ENCODE results near the gene GGTLC2.
"Not testable (repeated sequence)": the region's sequence is repeated elsewhere in the genome, so short reads cannot be mapped to it uniquely, and the experiment has no call there.

Gene GGTLC2

DNA sequence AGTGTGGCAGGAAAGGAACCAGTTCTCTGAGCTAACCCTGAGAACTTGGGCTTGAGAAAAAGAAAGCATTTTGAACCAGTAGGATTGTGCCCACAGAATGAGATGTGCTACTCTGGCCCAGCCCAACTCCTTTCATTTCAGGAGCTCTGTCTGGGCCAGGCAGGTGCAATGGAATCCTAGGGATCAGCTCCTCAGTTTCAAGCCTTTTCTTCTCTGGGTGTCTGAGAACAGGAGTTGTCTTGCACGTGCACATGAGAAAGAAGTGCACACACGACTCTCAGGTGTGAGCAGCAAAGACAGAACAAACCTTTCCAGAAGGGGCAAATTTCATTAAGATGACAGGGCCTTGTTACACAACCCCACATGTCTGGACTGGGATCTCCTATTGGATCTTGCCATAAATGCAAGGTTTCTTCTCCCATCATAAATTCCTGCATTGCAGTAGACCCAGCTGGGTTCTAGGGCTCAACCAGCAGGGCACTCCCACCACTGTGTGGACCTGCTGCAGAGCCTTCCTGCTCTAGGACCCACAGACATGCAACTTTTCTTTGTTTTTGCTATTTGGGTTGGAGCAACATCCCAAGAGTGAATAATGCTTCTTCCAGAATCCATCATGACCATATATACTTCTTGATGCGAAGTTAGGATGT, 24.5 kb upstream of the GGTLC2 start:
- Histone ChIP-seq H4K20me1 (ENCODE audit: insufficient read depth, low read length) (no peaks in the 10 kb centered on the region), H3K79me2 (ENCODE audit: insufficient read depth, low read length) (no peaks in the 10 kb centered on the region), H3K36me3 (ENCODE audit: insufficient read depth, low read length) (no peaks in the 10 kb centered on the region), H3K4me1 (ENCODE audit: insufficient read depth, low read length, severe bottlenecking) (peaks cover 9% of the 10 kb centered on the region), H3K4me2 (ENCODE audit: low read length) (no peak overlapping the region), H2AFZ (ENCODE audit: low read length) (no peak overlapping the region), H3K27ac (ENCODE audit: low read depth, low read length, poor library complexity, severe bottlenecking) (no peak overlapping the region), H3K9me2 (ENCODE audit: low read depth, low read length) (no peaks in the 10 kb centered on the region), H3K4me3 (ENCODE audit: low read depth, low read length, poor library complexity, severe bottlenecking) (no peak overlapping the region), H3K27me3 (ENCODE audit: insufficient read depth, low read length) (0 out of 2 replicates have a peak, but pooled peaks cover 2% of the 10 kb centered on the region), H3K9ac (ENCODE audit: low read length) (no peak overlapping the region), H3F3A (ENCODE audit: insufficient read depth, low read length) (no peaks in the 10 kb centered on the region), H3K9me3 (ENCODE audit: low read length) (no peaks in the 10 kb centered on the region)
- TF ChIP-seq, protein P1, sequence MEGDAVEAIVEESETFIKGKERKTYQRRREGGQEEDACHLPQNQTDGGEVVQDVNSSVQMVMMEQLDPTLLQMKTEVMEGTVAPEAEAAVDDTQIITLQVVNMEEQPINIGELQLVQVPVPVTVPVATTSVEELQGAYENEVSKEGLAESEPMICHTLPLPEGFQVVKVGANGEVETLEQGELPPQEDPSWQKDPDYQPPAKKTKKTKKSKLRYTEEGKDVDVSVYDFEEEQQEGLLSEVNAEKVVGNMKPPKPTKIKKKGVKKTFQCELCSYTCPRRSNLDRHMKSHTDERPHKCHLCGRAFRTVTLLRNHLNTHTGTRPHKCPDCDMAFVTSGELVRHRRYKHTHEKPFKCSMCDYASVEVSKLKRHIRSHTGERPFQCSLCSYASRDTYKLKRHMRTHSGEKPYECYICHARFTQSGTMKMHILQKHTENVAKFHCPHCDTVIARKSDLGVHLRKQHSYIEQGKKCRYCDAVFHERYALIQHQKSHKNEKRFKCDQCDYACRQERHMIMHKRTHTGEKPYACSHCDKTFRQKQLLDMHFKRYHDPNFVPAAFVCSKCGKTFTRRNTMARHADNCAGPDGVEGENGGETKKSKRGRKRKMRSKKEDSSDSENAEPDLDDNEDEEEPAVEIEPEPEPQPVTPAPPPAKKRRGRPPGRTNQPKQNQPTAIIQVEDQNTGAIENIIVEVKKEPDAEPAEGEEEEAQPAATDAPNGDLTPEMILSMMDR (IDR thresholded peaks at IDR 0.05; ENCODE audit: low read length), result no peak
- no peak for TF ChIP-seq EZH2 (IDR thresholded peaks at IDR 0.05; ENCODE audit: borderline replicate concordance, low read length)

DNA sequence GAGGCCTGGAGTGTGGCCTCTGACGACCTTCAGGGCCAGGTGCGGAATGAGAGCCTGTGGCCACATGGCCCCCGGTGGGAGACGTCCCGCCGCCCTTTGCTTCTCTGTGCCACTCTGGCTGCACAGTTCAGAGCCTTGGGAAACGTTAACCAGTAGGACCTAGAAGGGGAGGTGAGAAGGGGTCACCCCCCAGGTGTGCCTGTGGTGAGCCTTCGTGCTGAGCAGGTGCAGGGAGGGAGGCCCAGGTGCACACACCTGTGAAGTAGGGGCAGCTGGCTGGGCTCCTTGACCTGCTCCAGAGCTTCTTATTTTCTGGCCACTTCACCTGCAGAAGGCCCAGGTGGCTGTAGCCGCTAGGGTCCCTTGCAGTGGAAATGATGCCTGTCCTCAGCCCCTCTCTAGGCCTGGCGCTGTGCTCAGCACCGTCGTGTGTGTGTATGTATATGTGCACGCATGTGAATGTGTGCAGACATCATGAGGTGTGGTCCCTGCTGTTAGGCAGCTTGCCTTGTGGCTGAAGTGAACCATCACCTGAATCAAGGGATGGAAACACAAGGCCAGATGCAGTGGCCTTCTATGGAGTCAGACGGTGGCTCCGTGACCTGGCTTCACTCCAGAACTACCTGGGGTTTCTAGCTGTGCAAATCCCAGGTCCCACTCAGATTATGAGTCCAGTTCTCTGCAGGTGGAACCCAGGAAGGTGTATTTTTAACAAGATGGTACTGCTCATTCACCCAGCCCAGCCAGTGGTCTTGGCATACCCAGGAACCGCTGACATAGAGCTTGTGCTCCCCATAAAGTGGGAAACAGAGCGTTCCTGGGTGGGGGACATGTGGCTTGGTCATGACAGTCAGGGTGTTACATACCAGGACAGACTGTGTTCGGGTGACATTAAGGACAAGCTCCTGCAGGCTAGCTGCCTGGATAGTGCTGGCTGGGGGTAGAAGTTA, 15.6 kb upstream of the GGTLC2 start:
- H3K27me3 ChIP-seq (ENCODE audit: insufficient read depth, low read length); H3K4me2 ChIP-seq (ENCODE audit: low read length); H3K9me2 ChIP-seq (ENCODE audit: low read depth, low read length); H3K27ac ChIP-seq (ENCODE audit: low read depth, low read length, poor library complexity, severe bottlenecking); H3K9ac ChIP-seq (ENCODE audit: low read length); H3K36me3 ChIP-seq (ENCODE audit: insufficient read depth, low read length); H3K4me1 ChIP-seq (ENCODE audit: insufficient read depth, low read length, severe bottlenecking); H3K4me3 ChIP-seq (ENCODE audit: low read depth, low read length, poor library complexity, severe bottlenecking); H3K79me2 ChIP-seq (ENCODE audit: insufficient read depth, low read length); H3K9me3 ChIP-seq (ENCODE audit: low read length); H2AFZ ChIP-seq (ENCODE audit: low read length); H3F3A ChIP-seq (ENCODE audit: insufficient read depth, low read length); H4K20me1 ChIP-seq (ENCODE audit: insufficient read depth, low read length): not testable (repeated sequence)

DNA sequence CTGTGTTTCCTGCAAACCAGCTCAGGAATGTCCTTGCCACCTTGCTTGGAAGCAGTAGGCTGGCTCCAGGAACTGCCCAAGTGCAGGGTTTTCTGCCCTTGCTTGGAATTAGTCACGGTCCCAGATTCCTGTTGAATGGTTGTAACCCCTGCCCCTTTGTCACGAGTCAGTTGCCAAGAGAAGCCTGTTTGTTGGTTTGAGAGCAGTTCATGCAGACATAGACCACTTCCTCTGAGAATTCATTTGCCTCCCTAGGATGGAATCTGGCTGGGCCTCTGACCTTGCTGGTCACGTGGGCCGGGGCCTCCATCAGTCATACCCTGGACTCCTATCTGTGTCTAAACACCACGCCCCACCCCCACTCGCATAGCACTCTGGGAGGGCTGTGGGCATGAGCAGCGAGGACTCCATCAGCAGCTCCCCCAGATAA, 13.2 kb upstream of the GGTLC2 start:
- not testable (repeated sequence) for H3K4me2 ChIP-seq (ENCODE audit: low read length); H3K9ac ChIP-seq (ENCODE audit: low read length); H3K27ac ChIP-seq (ENCODE audit: low read depth, low read length, poor library complexity, severe bottlenecking); H3K27me3 ChIP-seq (ENCODE audit: insufficient read depth, low read length); H2AFZ ChIP-seq (ENCODE audit: low read length); H3K79me2 ChIP-seq (ENCODE audit: insufficient read depth, low read length); H3F3A ChIP-seq (ENCODE audit: insufficient read depth, low read length); H3K9me2 ChIP-seq (ENCODE audit: low read depth, low read length); H3K36me3 ChIP-seq (ENCODE audit: insufficient read depth, low read length); H3K4me1 ChIP-seq (ENCODE audit: insufficient read depth, low read length, severe bottlenecking); H3K4me3 ChIP-seq (ENCODE audit: low read depth, low read length, poor library complexity, severe bottlenecking); H3K9me3 ChIP-seq (ENCODE audit: low read length); H4K20me1 ChIP-seq (ENCODE audit: insufficient read depth, low read length)

DNA sequence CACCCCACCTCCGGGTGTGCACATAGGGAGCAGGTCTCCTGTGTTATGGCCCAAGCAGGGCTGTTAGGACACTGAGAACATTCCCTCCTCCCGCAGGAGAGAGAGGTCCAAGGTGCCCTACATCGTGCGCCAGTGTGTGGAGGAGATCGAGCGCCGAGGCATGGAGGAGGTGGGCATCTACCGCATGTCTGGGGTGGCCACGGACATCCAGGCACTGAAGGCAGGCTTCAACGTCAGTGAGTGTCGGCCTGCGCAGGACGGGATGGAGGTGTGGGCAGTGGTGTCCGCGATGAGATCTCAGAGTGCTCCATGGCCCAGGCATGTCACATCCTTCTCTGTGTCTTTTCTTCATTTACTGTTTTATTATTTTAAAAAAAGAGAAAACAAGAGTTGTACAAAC, 12.2 kb upstream of the GGTLC2 start:
- not testable (repeated sequence) for H3K9me3 ChIP-seq (ENCODE audit: low read length); H4K20me1 ChIP-seq (ENCODE audit: insufficient read depth, low read length); H3K79me2 ChIP-seq (ENCODE audit: insufficient read depth, low read length); H3K27me3 ChIP-seq (ENCODE audit: insufficient read depth, low read length); H2AFZ ChIP-seq (ENCODE audit: low read length); H3K9ac ChIP-seq (ENCODE audit: low read length); H3K4me3 ChIP-seq (ENCODE audit: low read depth, low read length, poor library complexity, severe bottlenecking); H3K4me2 ChIP-seq (ENCODE audit: low read length); H3K36me3 ChIP-seq (ENCODE audit: insufficient read depth, low read length); H3K4me1 ChIP-seq (ENCODE audit: insufficient read depth, low read length, severe bottlenecking); H3F3A ChIP-seq (ENCODE audit: insufficient read depth, low read length); H3K27ac ChIP-seq (ENCODE audit: low read depth, low read length, poor library complexity, severe bottlenecking); H3K9me2 ChIP-seq (ENCODE audit: low read depth, low read length)

DNA sequence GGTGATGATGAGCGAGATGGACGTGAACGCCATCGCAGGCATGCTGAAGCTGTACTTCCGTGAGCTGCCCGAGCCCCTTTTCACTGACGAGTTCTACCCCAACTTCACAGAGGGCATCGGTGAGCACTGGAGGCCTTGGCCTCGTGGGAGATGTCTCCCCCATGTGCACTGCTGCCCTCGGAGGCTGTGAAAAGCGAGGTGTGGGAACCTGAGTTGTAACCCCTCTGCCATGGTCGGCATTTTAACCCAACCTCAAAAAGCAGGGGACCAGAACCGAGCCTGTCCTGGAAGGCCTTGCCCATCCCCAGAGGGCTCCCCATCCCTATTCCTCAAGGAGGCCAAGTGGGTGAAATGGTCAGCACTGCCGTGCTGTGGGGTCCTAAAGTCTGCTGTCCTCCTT, 10.9 kb upstream of the GGTLC2 start:
- H3K9ac ChIP-seq (ENCODE audit: low read length); H3K79me2 ChIP-seq (ENCODE audit: insufficient read depth, low read length); H3K27ac ChIP-seq (ENCODE audit: low read depth, low read length, poor library complexity, severe bottlenecking); H3K27me3 ChIP-seq (ENCODE audit: insufficient read depth, low read length); H3K9me2 ChIP-seq (ENCODE audit: low read depth, low read length); H3F3A ChIP-seq (ENCODE audit: insufficient read depth, low read length); H4K20me1 ChIP-seq (ENCODE audit: insufficient read depth, low read length); H3K36me3 ChIP-seq (ENCODE audit: insufficient read depth, low read length); H3K4me3 ChIP-seq (ENCODE audit: low read depth, low read length, poor library complexity, severe bottlenecking); H2AFZ ChIP-seq (ENCODE audit: low read length); H3K9me3 ChIP-seq (ENCODE audit: low read length); H3K4me2 ChIP-seq (ENCODE audit: low read length); H3K4me1 ChIP-seq (ENCODE audit: insufficient read depth, low read length, severe bottlenecking): not testable (repeated sequence)
